ENCODE results near the gene DERL3.

DNA sequence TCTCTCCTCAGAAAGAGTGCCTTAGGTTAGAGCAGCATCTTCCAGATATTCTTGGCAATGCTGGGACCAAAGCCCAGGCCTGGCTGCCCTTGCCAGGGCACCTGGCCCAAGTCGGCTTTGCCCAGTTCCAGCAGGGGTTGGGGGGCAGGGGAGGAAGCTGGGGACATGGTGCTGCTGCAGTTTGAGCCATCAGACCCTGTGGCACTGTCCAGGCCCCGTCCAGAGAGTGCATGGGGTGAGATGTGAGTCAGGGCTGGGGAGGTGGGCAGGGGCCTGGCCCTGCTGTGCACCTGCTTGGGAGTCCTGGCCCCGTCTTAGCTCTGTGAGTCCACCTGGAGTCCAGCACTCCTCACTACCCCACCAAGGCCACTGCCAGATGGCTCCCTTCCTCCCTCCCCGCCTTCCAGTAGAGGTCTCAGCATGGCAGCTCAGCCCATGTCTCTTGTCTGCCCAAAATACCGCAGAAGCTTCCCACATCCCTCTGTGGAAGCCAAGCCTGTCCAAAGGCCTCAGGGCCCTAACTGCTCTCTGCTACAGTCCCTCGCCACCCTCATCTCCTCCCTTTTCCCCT, 16.6 kb downstream of the DERL3 start:
- TF ChIP-seq, protein P1, sequence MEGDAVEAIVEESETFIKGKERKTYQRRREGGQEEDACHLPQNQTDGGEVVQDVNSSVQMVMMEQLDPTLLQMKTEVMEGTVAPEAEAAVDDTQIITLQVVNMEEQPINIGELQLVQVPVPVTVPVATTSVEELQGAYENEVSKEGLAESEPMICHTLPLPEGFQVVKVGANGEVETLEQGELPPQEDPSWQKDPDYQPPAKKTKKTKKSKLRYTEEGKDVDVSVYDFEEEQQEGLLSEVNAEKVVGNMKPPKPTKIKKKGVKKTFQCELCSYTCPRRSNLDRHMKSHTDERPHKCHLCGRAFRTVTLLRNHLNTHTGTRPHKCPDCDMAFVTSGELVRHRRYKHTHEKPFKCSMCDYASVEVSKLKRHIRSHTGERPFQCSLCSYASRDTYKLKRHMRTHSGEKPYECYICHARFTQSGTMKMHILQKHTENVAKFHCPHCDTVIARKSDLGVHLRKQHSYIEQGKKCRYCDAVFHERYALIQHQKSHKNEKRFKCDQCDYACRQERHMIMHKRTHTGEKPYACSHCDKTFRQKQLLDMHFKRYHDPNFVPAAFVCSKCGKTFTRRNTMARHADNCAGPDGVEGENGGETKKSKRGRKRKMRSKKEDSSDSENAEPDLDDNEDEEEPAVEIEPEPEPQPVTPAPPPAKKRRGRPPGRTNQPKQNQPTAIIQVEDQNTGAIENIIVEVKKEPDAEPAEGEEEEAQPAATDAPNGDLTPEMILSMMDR (conservative IDR thresholded peaks at IDR 0.05; ENCODE audit: low read length): no peak
- TF ChIP-seq EZH2phosphoT487 (IDR thresholded peaks at IDR 0.05; ENCODE audit: borderline replicate concordance): no peak
